Measurements from ENCODE around the gene PSMD9. TPM values are rescaled to one million over a fixed set of nuclear protein-coding genes. Genes with fewer than 3 reads are reported as not detected.

The PSMD9 gene
- total and polyA plus RNA-seq, 4 donors, result 37.2 to 81.8 (median 40.9) TPM

DNA sequence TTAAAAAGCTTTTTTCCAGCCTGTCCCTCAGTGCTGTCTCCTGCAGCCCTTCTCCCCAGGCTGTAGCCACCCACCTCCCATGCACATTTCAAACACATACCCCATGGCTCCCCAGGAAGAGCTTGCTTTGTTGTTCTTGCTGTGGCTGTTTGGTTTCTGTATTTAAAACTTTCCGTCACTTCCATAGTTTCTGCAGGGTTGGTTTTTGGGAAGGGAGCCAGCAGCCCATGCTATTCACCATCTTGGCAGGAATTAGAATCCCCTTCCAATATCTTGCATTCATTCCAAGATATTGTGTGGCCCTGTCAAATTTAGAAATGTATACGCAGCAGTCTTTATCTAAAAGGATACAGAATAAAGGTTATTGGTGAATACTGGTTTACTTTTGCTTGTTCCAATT lies 59.4 kb downstream of the PSMD9 start:
- no peak for ATAC-seq (ENCODE audit: low FRiP score)
- intact Hi-C loops (cut with DNase I), result no loop called here
- Histone ChIP-seq H3K27me3 (ENCODE audit: control insufficient read depth in 1 of 2, insufficient read depth in 2 of 2, low read length in 1 of 2) (no peaks in the 10 kb centered on the region), H3K4me1 (ENCODE audit: control insufficient read depth in 1 of 2, insufficient read depth in 2 of 2, low read length in 2 of 2) (no peaks in the 10 kb centered on the region), H3K27ac (ENCODE audit: low read depth in 1 of 2, low read length in 2 of 2) (no peak overlapping the region), H3K36me3 (ENCODE audit: control insufficient read depth in 1 of 2, insufficient read depth in 2 of 2, low read length in 1 of 2) (no peaks in the 10 kb centered on the region), H3K4me3 (ENCODE audit: low read length in 2 of 2) (no peak overlapping the region), H3K9me3 (ENCODE audit: control insufficient read depth, low read length) (no peaks in the 10 kb centered on the region)
- WGBS, 2 donors, result 22 to 41% methylated on average over 2 of the region's 2 CpGs
- no peak for DNase-seq

DNA sequence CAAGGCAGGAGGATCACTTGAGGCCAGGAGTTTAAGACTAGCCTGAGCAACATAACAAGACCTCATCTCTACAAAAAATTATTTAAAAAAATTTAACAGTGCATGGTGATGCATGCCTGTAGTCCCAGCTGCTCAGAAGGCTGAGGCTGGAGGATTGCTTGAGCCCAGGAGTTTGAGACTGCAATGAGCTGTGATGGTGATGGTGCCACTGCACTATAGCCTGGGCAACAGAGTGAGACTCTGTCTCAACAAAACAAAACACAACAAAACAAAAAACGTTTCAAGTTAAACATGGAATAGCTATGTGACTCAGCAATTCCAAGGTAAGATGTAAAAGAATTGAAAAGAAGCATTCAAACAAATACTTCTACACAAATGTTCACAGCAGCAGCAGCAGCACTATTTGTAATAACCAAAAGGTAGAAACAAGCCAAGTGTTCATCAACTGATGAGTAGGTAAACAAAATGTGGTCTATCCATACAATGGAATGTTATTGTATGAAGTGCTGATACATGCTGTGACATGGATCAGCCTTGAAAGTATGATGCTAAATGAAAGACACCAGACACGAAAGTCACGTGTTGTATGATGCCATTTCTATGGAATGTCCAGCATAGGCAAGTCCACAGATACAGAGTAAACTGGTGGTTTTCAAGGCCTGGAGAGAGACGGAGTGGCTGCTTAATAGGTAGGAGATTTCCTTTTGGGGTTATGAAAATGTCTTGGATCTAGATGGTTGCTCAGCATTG lies 61.2 kb downstream of the PSMD9 start:
- intact Hi-C loops (cut with DNase I), result no loop called here
- Histone ChIP-seq H3K27ac (ENCODE audit: low read depth in 1 of 2, low read length in 2 of 2) (no peak overlapping the region), H3K27me3 (ENCODE audit: control insufficient read depth in 1 of 2, insufficient read depth in 2 of 2, low read length in 1 of 2) (no peaks in the 10 kb centered on the region), H3K36me3 (ENCODE audit: control insufficient read depth in 1 of 2, insufficient read depth in 2 of 2, low read length in 1 of 2) (no peaks in the 10 kb centered on the region), H3K4me1 (ENCODE audit: control insufficient read depth in 1 of 2, insufficient read depth in 2 of 2, low read length in 2 of 2) (no peaks in the 10 kb centered on the region), H3K4me3 (ENCODE audit: low read length in 2 of 2) (no peak overlapping the region), H3K9me3 (ENCODE audit: control insufficient read depth, low read length) (no peaks in the 10 kb centered on the region)
- 21 to 22% methylated on average over 4 of the region's 4 CpGs for WGBS, 2 donors
- DNase-seq, result no peak
- ATAC-seq (ENCODE audit: low FRiP score), result no peak

DNA sequence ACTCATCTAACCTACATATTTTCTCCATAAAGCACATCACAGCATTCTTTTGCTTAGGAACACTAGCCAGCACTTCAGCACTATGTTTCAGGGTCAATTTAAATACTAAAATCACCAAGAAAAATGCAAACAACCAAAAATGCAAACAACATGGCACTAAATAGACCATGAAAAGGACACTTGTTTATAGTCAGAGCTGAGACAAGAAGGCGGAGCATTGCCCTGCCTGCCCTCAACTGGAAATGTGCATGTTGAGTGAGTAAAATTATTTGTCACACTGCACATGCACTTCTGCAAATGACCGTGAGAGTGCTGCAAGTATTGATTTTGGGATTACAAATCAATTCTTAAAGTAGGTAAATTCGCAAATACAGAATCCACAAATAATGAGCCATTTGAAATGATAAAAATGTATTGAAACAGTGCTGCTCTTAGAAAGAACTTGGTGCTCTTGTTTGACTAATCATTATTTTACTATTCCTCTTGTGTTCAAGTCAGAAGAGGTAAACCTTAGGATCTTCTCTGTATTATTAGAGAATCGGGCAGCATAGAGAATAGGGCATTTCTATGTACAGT lies 64.6 kb downstream of the PSMD9 start:
- WGBS, 2 donors, result 98% methylated on average over 4 of the region's 4 CpGs
- ATAC-seq (ENCODE audit: low FRiP score) (no peak), DNase-seq (no peak)
- H3K27me3 ChIP-seq (ENCODE audit: control insufficient read depth in 1 of 2, insufficient read depth in 2 of 2, low read length in 1 of 2), result no peaks in the 10 kb centered on the region
- no peak overlapping the region for H3K4me3 ChIP-seq (ENCODE audit: low read length in 2 of 2)
- H3K4me1 ChIP-seq (ENCODE audit: control insufficient read depth in 1 of 2, insufficient read depth in 2 of 2, low read length in 2 of 2), result no peaks in the 10 kb centered on the region
- no peaks in the 10 kb centered on the region for H3K36me3 ChIP-seq (ENCODE audit: control insufficient read depth in 1 of 2, insufficient read depth in 2 of 2, low read length in 1 of 2)
- no peak overlapping the region for H3K27ac ChIP-seq (ENCODE audit: low read depth in 1 of 2, low read length in 2 of 2)
- intact Hi-C loops (cut with DNase I), result no loop called here
- H3K9me3 ChIP-seq (ENCODE audit: control insufficient read depth, low read length), result no peaks in the 10 kb centered on the region

DNA sequence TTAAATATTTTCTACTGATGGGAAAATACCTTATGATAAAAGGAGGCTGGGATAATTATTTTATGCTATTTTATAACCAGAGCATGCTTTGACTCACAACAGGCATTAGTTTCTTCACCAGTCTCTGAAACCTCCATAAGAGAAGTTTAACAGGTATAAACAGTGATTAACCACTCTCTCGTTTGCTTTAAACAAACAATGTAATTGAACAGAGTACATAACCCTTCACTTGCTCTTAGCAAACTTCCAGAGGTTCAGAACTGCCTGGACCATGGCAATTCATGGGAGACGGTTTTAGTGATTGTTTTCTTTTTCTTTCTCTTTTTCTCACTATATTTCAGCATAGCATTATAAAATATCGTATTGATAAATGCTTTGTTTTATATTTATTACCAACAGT lies 65.1 kb downstream of the PSMD9 start:
- DNase-seq, result no peak
- 77 to 87% methylated on average over 3 of the region's 3 CpGs for whole genome bisulfite sequencing, 2 donors
- Histone ChIP-seq H3K27me3 (ENCODE audit: control insufficient read depth in 1 of 2, insufficient read depth in 2 of 2, low read length in 1 of 2) (no peaks in the 10 kb centered on the region), H3K9me3 (ENCODE audit: control insufficient read depth, low read length) (no peaks in the 10 kb centered on the region), H3K4me3 (ENCODE audit: low read length in 2 of 2) (no peak overlapping the region), H3K4me1 (ENCODE audit: control insufficient read depth in 1 of 2, insufficient read depth in 2 of 2, low read length in 2 of 2) (no peaks in the 10 kb centered on the region), H3K27ac (ENCODE audit: low read depth in 1 of 2, low read length in 2 of 2) (no peak overlapping the region), H3K36me3 (ENCODE audit: control insufficient read depth in 1 of 2, insufficient read depth in 2 of 2, low read length in 1 of 2) (no peaks in the 10 kb centered on the region)
- no peak for ATAC-seq (ENCODE audit: low FRiP score)
- intact Hi-C loops (cut with DNase I), result no loop called here

DNA sequence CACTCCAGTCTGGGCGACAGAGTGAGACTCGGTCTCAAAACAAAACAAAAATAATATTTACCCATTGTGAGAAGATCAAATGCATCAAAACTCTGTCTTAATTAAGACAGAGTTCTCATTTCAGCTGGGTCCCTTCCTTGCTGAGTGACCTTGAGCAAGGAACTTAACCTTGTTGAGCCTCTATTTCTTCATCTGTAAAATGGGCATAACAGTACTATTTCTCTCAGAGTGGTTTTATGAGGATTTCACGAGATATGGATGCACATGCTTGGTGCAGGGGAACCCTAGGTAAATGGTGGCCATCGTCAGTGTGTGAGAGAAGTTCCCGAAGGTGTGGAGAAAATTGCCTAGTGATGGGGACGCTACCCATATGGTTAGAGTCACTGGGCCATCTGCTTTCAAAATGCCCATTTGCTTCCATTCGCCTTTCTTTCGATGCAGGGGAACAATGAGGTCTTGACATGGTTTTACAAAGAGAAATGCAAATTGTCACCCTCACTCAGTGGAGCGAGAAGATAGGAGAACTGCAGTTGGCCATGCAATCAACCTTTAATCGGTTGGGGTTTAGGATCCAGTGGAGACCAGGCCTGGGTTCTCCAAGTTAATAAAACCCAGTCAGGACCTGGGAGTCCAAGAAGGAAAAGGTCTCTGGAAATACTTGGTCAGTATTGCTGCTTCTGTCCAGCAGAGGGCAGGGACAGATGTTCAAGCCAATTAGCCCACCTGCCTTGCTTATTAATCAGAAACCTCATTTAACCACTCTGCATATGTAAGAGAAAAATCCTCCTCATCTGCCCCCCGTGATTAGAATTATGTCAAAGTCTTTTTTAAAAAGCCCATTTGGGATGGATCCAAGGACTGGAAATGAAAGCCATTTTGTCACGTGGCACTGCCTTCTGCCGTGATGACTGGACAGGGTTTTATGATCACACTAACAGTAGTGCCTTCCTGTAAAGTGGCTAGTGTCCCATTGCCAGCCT lies 67.0 kb downstream of the PSMD9 start:
- H3K4me3 ChIP-seq (ENCODE audit: low read length in 2 of 2), result no peak overlapping the region
- no peaks in the 10 kb centered on the region for H3K9me3 ChIP-seq (ENCODE audit: control insufficient read depth, low read length)
- no peak overlapping the region for H3K27ac ChIP-seq (ENCODE audit: low read depth in 1 of 2, low read length in 2 of 2)
- DNase-seq (no peak), ATAC-seq (ENCODE audit: low FRiP score) (no peak)
- no peaks in the 10 kb centered on the region for H3K36me3 ChIP-seq (ENCODE audit: control insufficient read depth in 1 of 2, insufficient read depth in 2 of 2, low read length in 1 of 2)
- WGBS, 2 donors, result 76 to 82% methylated on average over 13 of the region's 13 CpGs
- H3K27me3 ChIP-seq (ENCODE audit: control insufficient read depth in 1 of 2, insufficient read depth in 2 of 2, low read length in 1 of 2), result no peaks in the 10 kb centered on the region
- intact Hi-C loops (cut with DNase I), result no loop called here
- no peaks in the 10 kb centered on the region for H3K4me1 ChIP-seq (ENCODE audit: control insufficient read depth in 1 of 2, insufficient read depth in 2 of 2, low read length in 2 of 2)

DNA sequence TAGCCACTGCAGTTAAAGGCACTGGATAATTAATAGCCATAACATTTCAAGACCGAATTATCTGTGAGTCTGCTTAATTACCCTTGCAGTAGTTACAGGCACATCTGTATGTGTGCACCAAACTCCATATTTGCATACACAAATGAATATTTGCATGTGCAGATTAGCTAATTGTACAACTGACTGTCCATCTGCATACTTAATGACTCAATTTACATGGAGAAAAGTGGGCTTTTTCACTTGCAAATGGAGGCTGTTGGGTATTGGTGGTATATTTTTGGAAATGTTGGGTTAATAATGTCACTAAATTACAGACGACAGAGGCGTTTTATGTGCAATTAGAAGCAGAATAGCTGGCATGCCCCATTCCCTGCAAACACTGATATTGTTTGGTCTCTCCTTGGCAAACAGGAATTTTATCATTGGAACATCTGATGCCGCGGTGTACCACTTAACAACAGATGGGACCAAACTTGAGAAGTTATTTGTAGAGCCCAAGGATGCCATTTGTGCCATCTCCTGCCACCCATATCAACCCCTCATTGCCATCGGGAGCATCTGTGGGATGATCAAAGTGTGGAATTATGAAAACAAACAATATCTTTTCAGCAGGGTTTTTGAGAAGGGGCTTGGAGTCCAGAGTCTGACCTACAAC lies 69.4 kb downstream of the PSMD9 start:
- Histone ChIP-seq H3K27me3 (ENCODE audit: control insufficient read depth in 1 of 2, insufficient read depth in 2 of 2, low read length in 1 of 2) (no peaks in the 10 kb centered on the region), H3K36me3 (ENCODE audit: control insufficient read depth in 1 of 2, insufficient read depth in 2 of 2, low read length in 1 of 2) (no peaks in the 10 kb centered on the region), H3K9me3 (ENCODE audit: control insufficient read depth, low read length) (no peaks in the 10 kb centered on the region), H3K4me1 (ENCODE audit: control insufficient read depth in 1 of 2, insufficient read depth in 2 of 2, low read length in 2 of 2) (no peaks in the 10 kb centered on the region), H3K27ac (ENCODE audit: low read depth in 1 of 2, low read length in 2 of 2) (no peak overlapping the region), H3K4me3 (ENCODE audit: low read length in 2 of 2) (no peak overlapping the region)
- WGBS, 2 donors, result 85 to 88% methylated on average over 6 of the region's 6 CpGs
- intact Hi-C loops (cut with DNase I), result no loop called here
- ATAC-seq (ENCODE audit: low FRiP score) (no peak), DNase-seq (no peak)

DNA sequence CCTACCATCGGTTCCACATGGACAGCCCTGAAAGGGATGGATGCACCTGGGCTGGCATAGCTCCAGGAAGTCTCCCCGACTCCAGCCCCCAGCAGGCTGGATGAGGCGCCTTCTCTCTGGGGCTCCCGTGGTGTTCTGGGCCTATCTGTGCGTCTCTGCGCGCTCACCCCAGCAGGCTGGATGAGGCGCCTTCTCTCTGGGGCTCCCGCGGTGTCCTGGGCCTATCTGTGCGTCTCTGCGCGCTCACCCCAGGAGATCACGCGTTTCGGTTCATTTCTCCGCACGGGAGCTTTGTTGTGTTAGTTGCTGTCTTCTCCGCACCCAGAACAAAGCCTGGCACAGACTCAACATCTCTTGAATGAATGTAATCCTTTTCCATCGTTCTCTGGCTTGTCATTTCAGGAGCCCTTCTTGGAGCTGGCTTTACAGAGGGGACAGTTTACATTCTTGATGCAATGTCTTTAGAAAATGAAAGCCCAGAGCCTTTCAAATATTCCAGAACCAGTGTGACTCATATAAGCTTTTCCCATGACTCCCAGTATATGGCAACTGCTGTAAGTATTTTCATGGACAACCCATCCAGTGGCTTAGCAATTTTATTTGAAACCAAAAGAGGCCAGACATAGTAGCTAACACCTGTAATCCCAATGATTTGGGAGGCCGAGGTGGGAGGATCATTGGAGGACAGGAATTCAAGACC lies 70.1 kb downstream of the PSMD9 start:
- intact Hi-C loops (cut with DNase I), result no loop called here

DNA sequence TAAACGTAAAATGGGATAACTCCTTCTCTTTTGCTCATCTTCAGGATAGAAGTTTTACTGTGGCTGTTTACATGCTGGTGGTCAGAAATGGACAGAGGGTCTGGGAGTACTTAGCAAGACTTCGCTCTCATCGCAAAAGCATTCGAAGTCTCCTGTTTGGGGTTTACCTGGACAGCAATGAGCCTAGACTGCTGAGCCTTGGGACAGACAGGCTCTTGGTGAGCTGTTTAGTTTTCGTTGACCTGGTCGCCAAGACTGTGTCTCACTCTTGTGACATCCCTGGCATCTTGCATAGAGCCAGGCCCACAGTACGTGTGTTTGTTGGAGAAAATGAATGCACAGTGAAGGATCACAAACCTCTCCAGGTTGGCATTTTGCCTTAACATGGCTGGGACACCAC lies 72.0 kb downstream of the PSMD9 start:
- intact Hi-C loops (cut with DNase I), result no loop called here
- H3K4me1 ChIP-seq (ENCODE audit: control insufficient read depth in 1 of 2, insufficient read depth in 2 of 2, low read length in 2 of 2), result no peaks in the 10 kb centered on the region
- no peak for DNase-seq
- H3K36me3 ChIP-seq (ENCODE audit: control insufficient read depth in 1 of 2, insufficient read depth in 2 of 2, low read length in 1 of 2), result no peaks in the 10 kb centered on the region
- H3K27me3 ChIP-seq (ENCODE audit: control insufficient read depth in 1 of 2, insufficient read depth in 2 of 2, low read length in 1 of 2), result no peaks in the 10 kb centered on the region
- H3K4me3 ChIP-seq (ENCODE audit: low read length in 2 of 2), result no peak overlapping the region
- H3K9me3 ChIP-seq (ENCODE audit: control insufficient read depth, low read length), result no peaks in the 10 kb centered on the region
- 95 to 97% methylated on average over 7 of the region's 7 CpGs for WGBS, 2 donors
- no peak for ATAC-seq (ENCODE audit: low FRiP score)
- no peak overlapping the region for H3K27ac ChIP-seq (ENCODE audit: low read depth in 1 of 2, low read length in 2 of 2)

More for the DNA sequence above, 70.1 kb downstream of the PSMD9 start:
- no peak for DNase-seq
- H3K4me1 ChIP-seq (ENCODE audit: control insufficient read depth in 1 of 2, insufficient read depth in 2 of 2, low read length in 2 of 2), result no peaks in the 10 kb centered on the region
- no peak overlapping the region for H3K27ac ChIP-seq (ENCODE audit: low read depth in 1 of 2, low read length in 2 of 2)
- ATAC-seq (ENCODE audit: low FRiP score), result no peak
- H3K9me3 ChIP-seq (ENCODE audit: control insufficient read depth, low read length), result no peaks in the 10 kb centered on the region
- no peak overlapping the region for H3K4me3 ChIP-seq (ENCODE audit: low read length in 2 of 2)
- H3K36me3 ChIP-seq (ENCODE audit: control insufficient read depth in 1 of 2, insufficient read depth in 2 of 2, low read length in 1 of 2), result no peaks in the 10 kb centered on the region
- WGBS, 2 donors, result 75 to 78% methylated on average over 21 of the region's 21 CpGs
- no peaks in the 10 kb centered on the region for H3K27me3 ChIP-seq (ENCODE audit: control insufficient read depth in 1 of 2, insufficient read depth in 2 of 2, low read length in 1 of 2)

Data from aorta (tissue), 5 donors.